Measurements from ENCODE around the gene ANKDD1B.

The ANKDD1B gene

DNA sequence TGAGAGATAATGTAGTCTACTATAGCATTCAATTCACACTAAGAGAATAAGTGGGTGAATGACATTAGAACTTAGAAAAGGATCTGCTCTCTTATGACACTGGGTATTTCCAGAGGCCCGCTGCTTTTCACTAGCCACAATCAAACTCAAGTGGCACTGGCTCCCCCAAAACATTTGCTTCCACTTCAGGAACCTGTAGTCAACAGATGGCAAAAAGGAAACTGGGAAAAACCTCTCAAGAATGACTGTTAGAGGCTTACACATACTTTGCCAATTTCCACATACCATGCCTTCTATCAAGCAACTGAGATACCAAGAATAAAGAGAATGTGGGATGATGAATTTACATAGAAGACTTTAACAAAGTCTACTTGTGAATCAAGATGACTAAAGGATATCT is 94.8 kb downstream of the ANKDD1B start:
- DNase-seq (ENCODE audit: low read depth): no peak

DNA sequence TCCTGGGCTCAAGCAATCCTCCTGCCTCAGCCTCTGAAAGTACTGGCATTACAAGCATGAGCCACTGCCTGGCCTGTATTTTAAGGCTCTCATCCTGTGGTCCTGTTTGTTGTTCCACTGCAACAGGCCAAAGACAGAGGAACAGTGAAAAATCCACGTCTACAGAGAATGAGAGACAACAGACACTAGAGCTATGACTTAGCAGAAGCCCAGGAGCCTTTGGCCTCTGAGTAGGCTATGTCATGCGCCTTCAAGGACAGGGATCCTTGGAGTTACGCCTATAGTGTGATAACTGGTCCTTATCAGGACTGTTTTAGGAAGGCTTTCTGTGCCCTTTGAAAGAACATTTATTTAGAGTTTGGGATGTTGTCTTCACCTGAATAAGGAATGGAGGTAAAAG is 95.5 kb downstream of the ANKDD1B start:
- no peak for DNase-seq (ENCODE audit: low read depth)

DNA sequence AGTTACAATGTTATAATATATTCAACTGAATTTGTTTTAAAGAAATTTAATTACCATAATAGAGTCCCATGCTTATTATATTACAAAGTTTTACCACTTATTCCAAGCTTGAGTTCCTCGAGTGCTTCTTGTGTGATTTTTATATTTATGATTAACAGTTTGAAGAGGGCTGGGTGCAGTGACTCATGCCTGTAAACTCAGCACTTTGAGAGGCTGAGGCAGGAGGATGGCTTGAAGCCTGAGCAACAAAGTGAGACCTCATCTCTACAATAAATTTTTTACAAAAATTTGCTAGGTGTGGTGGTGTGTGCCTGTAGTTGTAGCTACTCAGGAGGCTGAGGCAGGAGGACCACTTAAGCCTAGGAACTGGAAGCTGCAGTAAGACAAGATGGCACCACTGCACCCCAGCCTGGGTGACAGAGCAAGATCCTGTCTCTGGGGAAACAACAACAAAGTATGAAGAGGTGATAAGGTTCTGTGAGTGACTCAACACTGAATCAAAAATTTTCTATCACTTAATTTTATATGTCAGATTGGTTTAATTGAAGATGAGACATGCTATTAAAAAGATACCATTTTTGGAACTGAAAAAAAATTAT is 96.8 kb downstream of the ANKDD1B start:
- DNase-seq (ENCODE audit: low read depth): no peak

DNA sequence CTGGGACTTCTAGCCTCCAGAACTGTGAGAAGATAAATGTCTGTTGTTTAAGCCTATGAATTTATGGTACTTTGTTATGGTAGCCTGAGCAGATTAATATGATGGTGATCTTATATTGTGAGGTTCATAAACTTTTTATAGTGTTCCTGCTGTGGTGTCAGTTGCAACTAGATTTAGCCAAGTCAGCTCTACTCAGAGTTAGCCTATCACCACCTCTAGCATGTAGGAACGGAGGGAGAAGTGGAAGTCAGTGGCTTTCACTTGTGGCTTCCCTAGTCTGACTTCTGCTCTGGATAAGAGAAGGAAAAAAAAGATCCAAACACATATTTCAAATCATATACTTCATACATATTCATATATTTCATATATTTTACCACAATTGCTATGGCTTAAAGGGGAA is 99.4 kb downstream of the ANKDD1B start:
- no peak for DNase-seq (ENCODE audit: low read depth)

DNA sequence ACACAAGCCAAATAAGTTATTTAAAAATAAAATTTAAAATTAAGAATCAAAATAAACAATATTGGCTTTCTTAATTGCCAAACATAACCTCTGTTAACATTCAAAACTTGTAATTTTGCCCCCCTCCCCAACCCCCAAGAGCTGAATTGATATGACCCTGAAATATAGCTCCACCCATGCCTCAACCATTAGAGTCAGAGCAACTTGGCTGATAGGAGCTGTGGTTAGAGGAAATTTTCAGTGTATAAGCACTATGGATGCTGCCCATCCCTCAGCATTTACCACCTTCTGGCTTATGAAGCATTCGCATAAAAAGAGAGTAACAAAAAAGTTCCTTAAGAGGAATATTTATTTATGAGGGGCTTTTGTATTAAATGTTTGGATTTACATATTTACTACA is 99.9 kb downstream of the ANKDD1B start:
- DNase-seq (ENCODE audit: low read depth): no peak

DNA sequence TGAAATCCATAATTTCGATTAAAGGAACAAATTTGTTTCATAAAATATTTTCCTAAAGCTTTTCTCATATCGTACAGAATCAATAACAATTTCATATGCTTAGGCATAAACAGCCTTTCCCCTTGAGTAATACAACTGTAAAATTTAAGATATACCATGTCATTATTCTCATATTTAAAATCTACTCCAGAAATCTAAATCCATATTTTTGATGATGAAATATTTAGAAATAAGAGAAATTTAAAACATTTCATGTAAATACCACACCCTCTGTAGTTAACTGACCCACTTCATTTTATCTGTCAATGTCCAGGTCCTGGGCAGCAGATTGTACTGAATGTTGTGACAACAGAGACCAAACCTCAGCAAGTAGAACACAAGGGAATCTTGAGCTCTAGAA is 100.8 kb downstream of the ANKDD1B start:
- no peak for DNase-seq (ENCODE audit: low read depth)

DNA sequence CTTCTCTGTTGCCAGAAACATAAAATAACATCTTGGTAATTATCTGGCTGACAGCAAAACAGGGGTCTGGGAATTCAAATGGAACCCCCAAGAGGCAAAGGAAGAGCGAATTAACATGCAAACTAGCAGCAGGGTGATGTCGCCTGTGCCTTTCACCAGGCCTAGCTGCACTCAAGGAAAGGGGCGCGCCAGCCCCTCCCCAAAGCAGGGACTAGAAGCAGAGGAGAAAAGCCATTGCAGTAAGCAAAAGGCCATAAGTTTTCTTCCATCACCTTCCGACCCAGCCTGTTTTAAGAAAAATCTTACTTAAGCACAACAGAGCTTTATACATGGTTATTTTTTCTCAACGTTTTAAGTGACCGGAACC is 105.4 kb downstream of the ANKDD1B start:
- DNase-seq (ENCODE audit: low read depth): no peak

DNA sequence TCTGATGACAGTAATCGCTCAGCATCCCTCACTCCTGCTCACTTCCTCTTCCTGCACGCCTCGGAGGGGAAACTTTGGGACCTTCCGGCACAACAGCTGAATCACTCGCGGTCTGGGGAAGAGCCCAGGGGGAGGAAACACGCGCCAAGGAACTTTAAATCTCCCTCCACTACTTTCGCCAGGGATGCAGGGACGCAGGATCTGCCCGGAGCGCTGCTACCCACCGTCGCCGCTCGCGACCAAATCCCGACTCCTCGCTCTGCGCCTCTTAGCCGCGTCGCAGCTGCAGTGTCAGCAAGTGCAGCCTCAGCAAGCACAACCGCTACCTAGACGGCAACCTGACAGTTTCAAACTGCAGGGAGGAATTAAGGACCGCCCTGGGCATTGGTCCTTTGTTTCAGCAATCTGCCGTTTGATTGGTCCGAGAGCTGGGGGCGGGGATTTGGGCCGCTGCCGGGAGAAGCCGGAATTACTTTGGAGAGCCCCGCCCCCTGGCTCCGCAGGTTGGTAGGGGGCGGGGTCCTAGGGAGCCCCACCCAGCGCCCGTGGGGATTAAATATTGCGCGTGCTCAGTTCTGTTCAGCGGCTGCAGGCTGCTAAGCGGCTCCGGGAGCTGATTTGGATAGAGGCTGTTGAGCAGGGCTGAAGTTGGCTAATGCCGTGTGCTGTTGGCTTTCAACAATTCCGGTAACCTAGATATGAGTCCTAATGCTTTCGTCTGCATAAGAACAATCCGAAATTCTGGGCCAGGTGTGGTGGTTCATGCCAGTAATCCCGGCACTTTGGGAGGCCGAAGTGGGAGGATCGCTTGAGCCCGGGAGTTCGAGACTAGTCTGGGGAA is 106.0 kb downstream of the ANKDD1B start, which contains the start of gene POC5:
Gene POC5 (minus strand): TSS at position 356 of the 841 bp plus-strand sequence. CDS start 4,500 bp downstream, outside the sequence.
- DNase-seq (ENCODE audit: low read depth): peak; percentile 97

DNA sequence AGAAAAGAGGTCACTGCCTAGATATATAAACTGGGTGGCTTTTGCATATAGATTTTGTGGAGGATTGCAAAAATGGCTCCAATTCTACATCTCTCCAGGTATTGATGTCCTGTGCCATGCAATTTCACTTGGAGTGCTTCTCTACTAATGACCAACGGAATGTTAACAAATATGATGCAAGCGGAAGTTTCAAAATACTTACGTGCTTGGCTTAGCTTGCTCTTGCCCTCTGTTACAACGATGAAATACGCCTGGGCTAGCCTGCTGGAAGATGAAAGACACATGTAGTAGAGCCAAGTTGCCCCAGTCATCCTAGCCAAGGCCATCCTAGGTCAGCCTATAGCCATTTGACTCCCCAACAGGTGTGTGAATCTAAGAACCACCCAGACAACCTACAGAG is 109.6 kb downstream of the ANKDD1B start:
- DNase-seq (ENCODE audit: low read depth): no peak
